ENCODE measurements around the gene SRP72. TPM values are rescaled to one million over a fixed set of nuclear protein-coding genes. Genes with fewer than 3 reads are reported as not detected.

SRP72 gene
- total and polyA plus RNA-seq, 2 of the 8 experiments (the other 6 are each of a cell fraction or from before 2014, with no cell fraction given): 37.7 to 144 TPM

GRCh38 chr4:56426273-56426672 lies 41.1 kb upstream of the SRP72 start (continued):
- TF ChIP-seq CHD7 (IDR thresholded peaks at IDR 0.05; ENCODE audit: insufficient replicate concordance, low read length) (no peak), TCF12 (IDR thresholded peaks at IDR 0.05; ENCODE audit: low read depth, low read length) (no peak), RAD21 (IDR thresholded peaks at IDR 0.05 in 1 of 2, conservative IDR thresholded peaks at IDR 0.05 in 1 of 2; ENCODE audit: low read depth in 2 of 2, low read length in 2 of 2) (no peak), HDAC2 (IDR thresholded peaks at IDR 0.05; ENCODE audit: borderline replicate concordance in 1 of 2, low read depth in 2 of 2, low read length in 2 of 2) (no peak), SP2 (IDR thresholded peaks at IDR 0.05; ENCODE audit: low read length) (no peak)
